GM19468 (cell line): ENCODE data around the gene TMEM82.

Experiments
- ATAC-seq: cut with Tn5 transposase; IDR thresholded peaks from one replicate; pipeline ENCODE4 v1.9.1; 2021; ENCODE audit warnings: mild to moderate bottlenecking, moderate library complexity, moderate number of reproducible peaks; ENCODE audit not compliant: unreplicated experiment; ENCODE audit errors: extremely low read depth

Gene TMEM82

DNA sequence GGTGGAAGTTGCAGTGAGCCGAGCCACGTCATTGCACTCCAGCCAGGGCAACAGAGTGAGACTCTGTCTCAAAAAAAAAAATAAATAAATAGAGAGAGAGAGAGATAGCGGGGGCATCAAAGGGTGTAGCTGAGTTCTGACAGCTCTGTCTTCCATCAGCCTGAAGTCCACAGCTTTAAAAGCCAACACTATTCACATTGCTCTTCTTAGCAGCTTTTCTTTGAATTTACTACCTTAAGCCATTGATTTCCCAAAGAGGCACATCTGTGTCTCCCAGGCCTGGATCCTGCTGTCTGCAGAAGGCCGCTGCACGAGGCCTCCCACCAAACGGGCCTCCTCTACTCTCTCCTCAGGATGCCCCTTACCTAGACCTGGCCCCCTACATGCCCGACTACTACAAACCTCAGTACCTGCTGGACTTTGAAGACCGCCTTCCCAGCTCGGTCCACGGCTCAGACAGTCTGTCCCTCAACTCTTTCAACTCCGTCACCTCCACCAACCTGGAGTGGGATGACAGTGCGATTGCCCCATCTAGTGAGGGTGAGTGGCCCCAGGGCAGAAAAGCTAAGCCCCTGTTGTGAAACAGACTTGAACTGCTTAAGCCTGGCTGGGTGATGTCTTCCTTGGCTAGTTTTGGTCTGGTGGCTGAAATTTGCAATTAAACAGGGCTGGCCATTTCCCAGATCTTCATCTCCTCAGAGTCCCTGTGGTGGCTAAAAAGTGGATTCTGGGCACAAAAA is 22.7 kb upstream of the TMEM82 start:
- ATAC-seq, result no peak

DNA sequence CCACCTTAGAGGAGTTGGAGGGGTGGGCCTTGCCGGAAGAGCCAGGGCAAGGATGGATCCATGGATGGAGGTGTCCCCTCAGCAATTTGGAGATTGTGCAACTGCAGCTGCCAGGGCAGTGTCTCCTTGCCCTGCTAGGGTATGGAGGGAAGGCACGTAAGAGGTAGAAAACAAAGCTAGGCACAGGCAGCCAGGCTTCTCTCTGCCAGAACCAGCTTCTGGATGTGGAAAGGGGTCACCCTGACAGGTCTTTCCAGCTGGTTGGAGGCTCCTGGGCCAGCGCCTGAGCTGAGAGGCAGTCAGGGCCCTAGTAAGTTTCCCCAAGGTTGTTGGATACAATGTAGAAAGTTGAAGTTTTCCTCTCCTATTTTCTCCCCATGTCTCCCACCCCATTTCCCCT is 21.4 kb upstream of the TMEM82 start:
- no peak for ATAC-seq

DNA sequence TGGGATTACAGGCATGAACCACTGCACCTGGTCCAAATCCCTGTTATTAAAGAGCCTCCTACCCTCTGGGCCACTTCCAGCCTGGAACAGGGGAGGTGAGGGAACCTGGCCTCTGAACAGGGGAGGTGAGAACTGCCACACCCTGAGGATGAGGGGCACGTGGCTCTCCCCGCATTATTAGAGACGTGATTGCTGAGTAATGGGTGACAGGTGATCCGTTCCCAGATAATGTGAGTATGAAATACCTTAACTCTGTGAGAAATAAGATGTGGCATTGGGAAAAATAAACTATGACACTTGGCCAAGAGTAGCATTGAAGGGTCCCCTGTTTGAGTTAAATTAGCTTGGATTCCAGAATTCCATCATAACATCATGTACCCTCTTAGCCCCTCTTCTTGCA is 19.9 kb upstream of the TMEM82 start:
- ATAC-seq, result no peak

DNA sequence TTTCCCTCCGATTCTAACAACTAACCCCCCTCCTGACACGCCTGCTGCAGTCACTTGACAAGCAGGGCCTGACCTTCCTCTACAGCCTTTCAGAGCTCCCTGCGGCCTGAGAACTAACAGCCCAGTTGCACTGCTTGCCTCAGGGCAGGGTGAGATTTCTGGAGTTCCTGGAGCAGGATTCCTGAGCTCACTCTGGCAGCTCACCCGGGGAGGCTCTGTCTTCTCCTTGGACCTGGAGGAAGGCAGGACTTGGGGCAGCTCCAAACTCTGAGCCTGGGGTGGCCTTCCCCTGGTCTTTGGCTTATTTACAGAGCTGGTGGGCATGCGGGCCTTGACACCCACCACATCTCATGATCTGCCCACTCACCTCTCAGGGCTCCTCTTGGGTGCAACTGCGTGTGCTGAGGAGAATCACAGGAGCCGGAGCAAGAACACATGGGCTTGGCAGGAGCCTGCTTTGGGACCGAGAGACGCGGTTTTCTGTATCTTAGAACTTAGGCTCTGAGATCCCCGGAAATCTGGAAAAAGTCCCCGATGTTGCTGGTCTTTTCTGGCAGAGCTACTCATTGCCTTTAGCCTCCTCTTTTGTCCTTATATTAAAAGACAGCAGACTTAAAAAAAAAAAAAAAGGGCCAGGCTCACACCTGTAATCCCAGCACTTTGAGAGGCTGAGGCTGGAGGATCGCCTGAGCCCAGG is 19.3 kb upstream of the TMEM82 start:
- ATAC-seq, result no peak

DNA sequence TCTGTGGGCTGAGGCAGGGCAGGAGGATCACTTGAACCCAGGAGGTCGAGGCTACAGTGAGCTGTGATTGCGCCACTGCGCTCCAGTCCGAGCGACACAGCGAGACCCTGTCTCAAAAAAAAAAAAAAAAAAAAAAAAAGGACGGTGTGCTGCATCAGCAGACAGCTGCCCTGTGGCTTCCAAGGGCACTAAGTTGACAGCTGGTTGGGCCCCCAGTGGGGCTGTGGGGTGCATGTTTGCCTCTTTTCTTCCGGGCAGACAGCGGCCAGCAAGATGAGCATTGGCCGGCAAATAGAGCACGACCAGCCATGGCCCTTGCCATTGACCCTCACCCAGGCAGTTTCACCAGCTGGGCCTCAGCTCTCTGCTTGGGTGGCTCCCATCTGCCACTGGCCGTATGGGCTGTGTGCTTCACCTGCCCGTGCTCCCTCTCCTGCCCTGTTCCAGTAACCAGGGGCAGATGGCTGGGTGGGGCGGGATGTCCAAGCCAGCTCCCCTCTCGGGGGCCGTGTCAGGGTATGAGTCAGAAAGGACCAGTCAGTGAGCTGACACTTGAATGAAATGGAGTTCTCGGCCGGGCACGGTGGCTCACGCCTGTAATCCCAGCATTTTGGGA is 18.6 kb upstream of the TMEM82 start:
- ATAC-seq, result no peak

DNA sequence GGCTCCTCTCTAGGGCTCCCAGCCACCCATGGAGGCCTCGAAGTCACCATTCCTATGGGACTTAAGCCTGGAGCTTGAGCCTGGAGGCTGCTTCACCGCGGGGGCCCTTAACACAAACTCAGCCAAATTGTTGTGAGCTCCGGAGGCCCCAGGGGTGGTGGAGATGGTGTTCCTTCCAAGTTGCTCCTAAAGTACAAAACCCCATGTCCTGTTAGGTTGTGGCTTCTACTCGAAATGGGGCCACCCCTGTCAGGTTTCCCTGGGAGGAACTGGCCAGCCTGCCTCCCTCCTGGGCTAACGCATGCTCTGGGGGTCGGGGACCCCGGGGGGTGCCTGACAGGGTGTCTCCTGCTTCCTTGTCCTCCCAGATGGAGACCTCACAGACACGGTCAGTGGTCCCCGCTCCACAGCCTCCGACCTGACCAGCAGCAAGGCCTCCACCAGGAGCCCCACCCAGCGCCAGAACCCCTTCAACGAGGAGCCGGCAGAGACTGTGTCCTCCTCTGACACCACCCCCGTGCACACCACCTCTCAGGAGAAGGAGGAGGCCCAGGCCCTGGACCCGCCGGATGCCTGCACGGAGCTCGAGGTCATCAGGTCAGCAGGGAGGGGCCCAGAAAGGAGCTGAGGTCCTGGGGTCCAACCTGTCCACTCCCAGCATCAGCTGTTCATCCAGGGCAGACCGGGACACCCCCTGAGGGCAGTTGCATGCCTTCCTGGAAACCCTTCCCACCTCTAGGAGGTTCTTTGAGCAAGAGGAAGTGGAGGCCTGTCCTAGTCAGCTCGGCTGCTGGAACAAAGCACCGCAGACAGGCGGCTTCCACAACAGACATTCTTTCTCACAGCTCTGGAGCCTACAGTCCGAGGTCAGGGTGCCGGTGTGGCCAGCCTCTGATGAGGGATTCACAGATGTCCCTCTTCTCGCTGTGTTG is 17.1 kb upstream of the TMEM82 start:
- no peak for ATAC-seq

DNA sequence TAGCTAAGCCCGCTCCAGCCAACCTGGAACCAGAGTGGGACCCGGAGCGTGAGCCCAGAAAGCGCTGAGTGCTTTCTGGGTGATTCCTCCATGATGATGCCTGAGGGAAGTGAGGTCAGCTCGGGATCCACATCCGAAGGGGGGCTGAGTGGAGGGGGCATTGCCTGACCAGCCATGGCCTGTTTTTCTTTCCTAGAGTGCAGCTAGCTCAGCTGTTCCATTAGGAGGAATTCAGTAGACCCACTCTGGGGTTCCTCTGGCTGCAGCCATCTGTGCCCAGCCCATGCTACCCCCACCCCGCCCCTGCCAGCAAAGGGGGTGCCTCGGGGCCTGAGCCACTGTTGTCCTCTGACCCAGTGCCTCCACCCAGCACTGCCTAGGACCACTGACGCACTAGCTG is 15.8 kb upstream of the TMEM82 start:
- no peak for ATAC-seq

DNA sequence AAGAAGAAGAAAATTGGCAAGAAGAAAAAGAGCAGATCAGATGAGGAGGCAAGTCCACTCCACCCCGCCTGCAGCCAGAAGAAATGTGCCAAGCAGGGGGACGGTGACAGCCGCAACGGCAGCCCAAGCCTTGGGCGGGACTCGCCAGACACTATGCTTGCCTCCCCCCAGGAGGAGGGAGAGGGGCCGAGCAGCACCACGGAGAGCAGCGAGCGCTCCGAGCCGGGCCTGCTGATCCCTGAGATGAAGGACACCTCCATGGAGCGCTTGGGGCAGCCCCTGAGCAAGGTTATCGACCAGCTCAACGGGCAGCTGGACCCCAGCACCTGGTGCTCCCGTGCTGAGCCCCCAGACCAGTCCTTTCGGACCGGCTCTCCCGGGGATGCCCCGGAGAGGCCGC is 15.3 kb upstream of the TMEM82 start:
- ATAC-seq, result no peak

DNA sequence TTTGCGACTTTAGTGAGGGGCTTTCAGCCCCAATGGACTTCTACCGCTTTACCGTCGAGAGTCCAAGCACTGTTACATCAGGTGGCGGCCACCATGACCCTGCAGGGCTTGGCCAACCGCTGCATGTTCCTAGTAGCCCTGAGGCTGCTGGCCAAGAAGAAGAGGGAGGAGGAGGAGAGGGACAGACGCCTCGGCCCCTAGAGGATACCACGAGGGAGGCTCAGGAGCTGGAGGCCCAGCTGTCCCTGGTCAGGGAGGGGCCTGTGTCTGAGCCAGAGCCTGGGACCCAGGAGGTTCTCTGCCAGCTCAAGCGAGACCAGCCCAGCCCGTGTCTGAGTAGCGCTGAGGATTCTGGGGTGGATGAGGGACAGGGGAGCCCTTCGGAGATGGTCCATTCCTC is 14.9 kb upstream of the TMEM82 start:
- no peak for ATAC-seq

DNA sequence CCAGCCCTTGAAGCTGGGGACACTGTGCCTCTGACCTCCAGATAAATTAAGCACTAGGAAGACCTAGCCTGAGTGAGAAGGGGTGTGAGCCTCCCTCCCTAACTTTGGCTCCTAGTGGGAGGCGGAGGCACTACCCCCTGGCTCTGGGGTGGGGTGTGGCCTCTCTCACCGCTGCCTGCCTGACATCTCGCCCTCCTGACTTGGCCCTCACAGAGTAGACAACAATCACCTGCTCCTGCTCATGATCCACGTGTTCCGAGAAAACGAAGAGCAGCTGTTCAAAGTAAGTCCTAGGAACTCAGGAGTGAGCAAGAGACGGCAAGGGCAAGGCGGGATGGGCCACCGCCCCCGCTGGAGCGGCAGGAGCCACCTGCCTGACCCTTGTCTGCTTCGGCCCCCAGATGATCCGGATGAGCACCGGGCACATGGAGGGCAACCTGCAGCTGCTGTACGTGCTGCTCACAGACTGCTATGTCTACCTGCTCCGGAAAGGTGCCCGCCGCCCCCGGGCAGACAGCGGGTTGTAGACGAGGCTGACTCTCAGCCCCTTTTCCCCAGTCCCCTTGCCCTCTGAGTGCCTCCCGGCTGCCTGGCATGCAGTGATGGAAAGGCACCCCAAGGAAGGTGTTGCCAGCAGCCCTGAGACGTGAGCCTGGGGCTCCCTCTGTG is 14.3 kb upstream of the TMEM82 start:
- ATAC-seq, result no peak

DNA sequence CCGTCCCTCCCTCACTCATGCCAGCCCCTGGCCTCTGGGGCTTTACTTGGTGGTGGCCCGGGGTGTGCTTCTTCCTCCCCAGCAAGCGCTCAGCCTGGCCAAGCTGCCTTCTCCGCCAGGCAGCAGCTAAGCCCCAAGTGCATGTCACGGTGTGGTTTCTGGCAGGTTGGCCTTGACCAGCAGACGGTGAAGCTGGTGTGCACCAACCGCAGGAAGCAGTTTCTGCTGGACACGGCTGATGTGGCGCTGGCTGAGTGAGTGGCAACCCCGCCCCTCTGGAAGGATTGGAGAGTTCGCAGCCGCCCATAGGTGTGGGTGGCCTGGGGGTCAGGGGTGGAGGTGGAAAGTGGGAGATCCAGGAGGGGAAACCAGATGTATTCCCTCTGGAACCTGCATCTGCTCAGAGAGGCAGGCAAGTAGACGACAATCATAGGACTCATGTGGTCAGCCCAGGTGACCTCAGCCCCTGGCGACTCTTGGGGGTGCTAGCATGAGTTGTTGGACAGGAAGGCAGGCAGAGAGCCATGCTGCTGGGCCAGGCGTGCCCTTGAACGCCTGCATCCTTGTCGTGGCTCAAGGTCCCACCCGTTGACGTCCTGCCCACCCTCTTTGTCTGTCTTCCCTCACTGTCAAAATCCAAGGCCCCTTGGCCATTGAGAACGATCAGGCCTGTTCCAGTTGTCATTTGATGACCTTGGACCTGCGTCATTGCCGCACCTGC is 13.2 kb upstream of the TMEM82 start:
- ATAC-seq, result no peak

DNA sequence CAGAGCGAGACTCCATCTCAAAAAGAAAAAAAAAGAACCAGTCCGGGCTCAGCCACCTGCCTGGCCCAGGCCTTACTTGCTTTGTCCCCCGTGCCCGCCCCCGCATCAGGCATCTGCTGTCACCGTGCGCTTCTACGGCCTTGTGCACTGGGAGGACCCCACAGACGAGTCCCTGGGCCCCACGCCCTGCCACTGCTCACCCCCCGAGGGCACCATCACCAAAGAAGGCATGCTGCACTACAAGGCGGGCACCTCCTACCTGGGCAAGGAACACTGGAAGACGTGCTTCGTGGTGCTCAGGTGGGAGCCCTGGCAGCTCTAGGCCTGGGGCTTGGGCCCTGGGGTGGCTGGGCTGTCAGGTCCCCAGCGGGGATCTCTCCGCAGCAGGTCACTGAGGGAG is 11.9 kb upstream of the TMEM82 start:
- no peak for ATAC-seq

DNA sequence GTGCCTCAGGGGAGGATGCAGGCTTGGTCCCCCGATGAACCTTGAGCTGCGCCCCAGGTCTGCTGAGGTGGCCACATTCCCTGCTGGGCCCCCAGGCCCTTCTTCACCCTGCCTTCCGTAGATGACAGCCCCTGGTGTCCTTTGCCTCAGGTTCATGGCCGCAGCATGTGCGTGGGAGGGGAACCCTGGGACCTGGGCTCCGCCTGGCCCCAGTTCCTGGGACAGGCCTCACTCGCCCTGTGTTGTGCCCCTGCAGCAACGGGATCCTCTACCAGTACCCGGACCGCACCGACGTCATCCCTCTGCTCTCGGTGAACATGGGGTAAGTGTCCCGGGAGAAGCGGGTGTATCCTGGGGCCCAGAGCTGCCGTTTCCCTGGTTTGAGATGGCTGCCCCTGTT is 11.4 kb upstream of the TMEM82 start:
- ATAC-seq, result no peak

DNA sequence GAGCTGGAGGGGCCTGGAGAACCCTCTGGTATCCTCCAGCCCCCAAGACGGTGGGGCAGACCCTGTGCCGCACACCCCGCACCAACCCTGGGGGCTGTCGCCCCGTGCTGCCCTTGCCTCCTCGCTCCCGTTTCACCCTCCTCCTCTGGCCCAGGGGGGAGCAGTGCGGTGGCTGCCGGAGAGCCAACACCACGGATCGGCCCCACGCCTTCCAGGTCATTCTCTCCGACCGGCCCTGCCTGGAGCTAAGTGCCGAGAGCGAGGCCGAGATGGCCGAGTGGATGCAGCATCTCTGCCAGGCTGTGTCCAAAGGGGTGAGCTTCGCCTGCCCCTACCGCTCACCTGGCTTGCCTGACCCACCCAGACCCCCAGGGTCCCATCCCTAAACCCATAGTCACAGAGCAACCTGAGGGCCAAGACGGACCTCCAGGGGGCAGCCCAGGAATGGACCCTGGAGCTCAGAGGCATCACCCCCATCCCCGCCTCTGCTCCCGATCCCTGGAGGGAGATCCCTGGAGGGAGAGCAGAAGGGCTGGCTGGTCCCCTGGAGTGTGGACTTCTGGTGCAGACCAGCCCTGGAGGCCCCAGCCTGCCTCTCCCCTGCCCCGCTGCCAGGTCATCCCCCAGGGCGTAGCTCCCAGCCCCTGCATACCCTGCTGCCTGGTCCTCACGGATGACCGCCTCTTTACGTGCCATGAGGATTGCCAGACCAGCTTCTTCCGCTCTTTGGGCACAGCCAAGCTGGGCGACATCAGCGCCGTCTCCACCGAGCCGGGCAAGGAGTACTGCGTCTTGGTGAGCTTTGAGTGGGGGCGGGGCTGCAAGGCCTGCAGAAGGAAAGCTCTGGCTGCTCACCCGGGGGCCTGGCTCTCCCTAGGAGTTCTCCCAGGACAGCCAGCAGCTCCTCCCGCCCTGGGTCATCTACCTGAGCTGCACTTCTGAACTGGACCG is 10.3 kb upstream of the TMEM82 start:
- ATAC-seq, result no peak

DNA sequence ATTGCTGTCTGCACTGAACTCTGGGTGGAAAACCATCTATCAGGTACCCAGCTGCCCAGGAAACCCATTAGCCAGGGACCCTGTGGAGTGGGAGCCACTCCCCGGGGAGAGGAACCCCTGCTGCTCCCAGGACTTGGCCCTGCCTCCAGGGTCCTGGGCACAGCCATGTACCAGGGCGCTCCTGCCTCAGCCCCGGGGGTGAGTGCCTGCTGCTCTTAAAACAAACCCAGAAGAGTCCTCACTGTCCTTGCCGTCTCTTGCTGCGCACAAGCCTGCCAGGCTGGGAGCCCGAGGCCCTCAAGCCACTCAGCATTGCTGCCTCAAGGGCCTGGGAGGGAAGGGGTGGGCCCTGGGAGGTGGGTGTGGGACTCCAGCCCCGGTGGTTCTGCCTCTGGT is 9.6 kb upstream of the TMEM82 start:
- ATAC-seq, result no peak

DNA sequence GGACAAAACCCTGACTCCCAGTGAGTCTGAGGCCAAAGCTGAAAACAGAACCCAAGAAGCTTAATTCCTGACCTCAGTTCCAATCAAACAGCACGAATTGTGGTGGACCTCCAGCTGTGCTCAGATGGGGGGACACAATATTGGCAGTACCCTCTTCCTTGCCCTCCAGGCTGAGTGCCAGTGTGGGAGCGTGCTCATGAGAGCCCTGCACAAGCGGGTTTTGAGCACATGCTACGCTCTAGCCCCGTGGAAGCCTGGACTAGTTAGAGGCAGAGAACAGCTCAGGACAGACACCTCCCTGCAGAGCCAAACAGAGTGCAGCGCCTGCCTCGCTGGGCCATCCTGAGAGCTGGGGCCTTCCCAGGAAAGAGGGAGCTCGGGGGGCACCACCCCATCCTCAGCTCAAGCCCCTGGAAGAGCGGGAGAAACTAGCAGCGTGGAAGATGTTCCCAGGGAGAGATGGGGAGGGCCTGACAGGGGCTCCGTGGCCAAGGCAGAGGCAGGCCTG is 9.0 kb upstream of the TMEM82 start:
- ATAC-seq, result no peak

DNA sequence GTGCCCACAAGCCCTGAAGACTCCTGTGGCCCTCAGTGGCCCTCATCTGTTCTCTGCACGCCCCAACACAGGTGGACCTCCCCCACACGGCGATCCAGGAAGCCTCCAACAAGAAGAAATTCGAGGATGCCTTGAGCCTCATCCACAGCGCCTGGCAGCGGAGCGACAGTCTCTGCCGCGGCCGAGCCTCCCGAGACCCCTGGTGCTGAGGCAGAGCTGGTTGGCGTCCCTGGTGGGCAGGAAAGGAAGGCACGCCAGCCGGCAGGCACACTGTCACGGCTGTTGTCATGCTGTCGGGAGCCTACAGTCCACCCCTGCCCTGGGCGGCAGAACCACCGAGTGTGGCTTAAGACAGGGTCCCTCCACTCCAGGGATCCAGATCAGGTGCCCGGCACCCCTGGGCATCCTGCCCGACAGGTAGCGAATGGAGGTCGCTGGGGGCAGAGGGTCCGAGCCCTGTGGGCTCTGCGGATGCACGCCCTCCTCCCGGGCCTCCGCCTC is 8.5 kb upstream of the TMEM82 start:
- no peak for ATAC-seq

DNA sequence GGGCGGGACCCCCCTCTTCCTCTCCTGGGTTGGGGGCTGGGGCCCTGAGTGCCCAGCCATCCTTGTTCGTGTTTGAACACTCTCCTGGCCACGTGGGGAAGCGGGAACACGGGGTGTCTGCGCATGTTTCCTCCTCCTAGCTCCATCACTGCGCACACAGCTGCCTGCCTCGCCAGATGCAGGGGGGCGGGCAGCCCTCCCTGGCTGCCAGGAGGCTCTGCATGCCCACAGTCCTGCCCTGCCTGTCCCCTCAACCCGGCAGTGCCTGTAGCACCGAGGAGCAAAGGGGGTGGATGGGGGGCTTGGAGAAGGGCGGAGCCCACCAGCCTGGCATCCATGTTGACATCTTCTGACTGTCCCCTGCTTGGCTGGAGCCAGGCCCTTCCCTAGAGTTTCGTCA is 8.0 kb upstream of the TMEM82 start:
- no peak for ATAC-seq
